ENCODE measurements around the gene SLC26A1.

SLC26A1 gene

DNA sequence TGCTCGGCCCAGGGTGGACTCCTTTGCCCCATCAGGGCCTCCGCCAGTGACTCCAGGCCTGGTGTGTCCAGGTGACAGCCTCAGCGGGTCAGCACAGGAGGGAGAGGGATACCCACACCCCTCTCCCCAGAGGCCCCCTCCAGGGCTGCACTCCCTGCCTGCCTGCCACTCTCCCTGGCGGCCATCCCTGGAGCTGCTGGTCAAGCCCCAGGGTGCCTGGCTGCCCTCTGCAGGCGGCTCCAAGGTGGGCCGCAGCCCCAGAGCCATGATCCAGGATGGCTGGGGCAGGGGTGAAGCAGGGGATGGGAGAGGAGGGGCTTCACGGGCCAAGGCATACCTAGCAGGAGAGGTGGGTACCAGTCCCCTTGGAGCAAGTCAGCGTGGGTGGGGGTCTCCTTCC lies 22.0 kb upstream of the SLC26A1 start:
- no peak overlapping the region for H3K27ac ChIP-seq
- DNase-seq (ENCODE audit: low read depth, low spot score), result no peak

DNA sequence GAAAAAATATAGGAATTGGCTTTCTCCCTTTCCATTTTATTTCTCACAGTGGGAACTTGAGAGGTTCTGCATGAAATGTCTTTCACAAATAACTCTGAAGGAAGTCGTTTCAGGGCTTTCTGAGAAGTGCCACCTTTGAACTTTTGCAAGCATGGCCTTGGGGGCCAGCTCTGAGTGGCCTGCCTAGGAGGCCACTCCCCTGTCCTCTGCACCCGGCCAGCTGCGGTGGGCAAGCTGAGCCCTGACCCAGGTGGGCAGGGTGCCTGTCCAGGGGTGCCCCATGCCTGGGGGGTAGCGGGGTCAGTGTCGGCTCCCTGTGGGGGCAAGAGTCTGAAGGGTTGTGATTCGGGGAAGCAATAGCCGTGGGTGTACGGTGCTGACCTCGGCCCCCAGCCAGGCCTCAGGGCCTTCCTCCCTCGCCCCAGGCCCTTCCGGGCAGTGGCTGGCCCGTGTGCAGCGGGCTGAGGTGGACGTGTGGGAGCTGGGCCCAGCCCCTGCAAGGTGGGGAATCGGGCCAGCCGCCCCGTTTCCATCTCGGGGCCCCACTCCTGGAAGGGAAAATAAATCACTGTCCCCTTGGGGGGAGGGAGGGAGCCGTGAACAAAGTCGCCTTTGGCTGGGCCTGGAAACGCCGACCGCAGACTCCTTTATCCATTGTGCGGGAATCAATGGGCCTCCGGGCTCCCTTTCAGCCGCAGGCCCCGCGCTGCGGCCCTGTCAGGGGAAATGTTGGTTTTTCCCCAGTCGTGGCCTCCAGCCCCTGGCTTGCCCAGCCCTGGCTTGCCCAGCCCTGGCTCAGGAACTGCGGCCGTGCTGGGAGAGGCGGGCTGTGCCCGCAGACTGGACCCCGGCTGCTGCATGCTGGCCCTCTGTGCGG lies 21.3 kb upstream of the SLC26A1 start:
- H3K27ac ChIP-seq, result no peak overlapping the region
- no peak for DNase-seq (ENCODE audit: low read depth, low spot score)

DNA sequence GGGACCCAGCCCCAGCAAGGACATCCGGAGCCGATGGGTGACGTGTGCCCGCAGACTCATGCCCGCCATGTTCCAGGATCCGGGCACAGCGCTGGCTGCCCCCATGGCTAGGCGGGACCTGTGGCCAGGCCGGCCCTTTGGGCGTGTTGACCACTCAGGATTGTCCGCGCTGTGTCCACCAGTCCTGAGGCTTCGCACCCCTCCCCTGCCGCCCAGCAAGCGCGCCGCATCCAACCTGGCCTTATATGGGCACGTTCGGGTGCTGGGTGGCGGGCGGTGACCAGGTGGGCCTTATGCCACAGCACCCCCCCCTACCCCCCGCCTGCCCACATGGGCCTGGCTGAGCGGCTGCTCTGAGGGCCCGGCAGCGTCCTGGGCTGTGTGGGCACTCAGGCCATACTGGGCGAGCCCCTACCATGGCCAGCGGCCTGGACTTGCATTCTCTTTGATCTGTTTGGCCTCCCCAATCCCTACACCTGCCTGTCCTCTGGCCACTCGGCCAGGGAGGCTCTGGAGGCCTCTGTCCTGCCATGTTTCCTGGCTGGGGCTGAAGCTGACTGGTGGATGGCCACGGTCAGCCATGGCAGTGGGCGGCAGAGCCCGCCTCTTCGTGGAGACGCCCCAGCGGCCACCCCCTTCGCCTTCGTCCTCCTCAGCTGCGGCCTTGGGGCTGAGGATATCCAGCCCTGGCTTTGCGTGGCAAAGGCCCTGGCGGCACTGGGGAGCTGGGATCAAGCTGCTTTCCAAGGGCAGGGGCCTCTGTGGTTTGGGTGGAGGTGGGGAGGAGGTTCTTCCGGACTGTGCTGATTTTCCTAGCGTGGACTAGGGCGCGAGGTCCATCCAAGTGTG lies 20.2 kb upstream of the SLC26A1 start:
- DNase-seq (ENCODE audit: low read depth, low spot score), result no peak
- no peak overlapping the region for H3K27ac ChIP-seq

DNA sequence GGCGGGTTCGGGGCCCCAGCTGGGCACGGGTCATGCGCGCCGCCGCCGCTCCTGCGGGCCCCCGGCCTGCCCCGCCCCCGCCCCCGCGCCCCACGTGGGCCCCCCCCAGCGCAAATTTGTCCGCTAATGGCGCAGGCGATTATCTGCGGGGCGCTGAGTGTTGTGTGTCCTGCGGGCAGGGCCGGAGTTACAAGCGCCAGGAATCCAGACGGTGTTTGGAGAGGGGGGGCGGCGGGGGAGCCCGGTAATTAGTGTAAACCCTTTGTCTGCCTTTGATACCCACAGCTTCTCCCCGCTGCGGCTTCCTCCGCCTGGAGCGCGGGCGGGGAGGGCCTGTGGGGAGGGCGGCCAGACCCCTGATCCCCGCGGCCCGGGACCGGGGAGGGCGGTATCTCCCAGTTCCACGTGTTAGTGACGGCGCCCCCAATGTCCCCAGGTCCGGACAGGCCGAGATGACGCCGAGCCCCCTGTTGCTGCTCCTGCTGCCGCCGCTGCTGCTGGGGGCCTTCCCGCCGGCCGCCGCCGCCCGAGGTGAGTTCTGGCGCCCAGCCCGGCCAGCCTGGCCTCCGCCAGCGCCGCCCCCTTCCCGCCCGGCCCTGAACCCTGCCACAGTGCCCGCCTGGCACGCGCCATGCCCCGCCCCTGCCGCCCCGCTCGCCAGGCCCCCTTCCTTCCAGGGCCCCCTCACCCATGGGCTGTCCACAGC lies 19.0 kb upstream of the SLC26A1 start:
- H3K27ac ChIP-seq, result peak overlapping the region; percentile 95
- no peak for DNase-seq (ENCODE audit: low read depth, low spot score)

DNA sequence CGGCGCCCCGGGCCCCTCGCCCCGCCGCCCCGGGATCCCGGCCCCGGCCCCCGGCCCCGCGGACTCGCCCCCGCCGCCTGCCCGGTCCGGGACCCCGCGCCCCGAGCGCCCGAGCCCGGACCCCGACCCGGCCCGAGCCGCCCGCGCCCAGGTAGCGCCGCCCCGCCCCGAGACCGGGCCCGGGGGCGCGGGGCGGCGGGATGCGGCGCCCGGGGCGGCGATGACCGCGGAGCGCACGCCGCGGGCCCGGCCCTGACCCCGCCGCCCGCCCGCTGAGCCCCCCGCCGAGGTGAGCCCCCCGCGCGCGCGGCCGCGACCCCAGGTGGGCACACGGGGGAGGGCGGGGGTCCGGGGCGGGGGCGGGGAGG lies 18.4 kb upstream of the SLC26A1 start:
- peak overlapping the region; percentile 95 for H3K27ac ChIP-seq
- DNase-seq (ENCODE audit: low read depth, low spot score), result no peak

DNA sequence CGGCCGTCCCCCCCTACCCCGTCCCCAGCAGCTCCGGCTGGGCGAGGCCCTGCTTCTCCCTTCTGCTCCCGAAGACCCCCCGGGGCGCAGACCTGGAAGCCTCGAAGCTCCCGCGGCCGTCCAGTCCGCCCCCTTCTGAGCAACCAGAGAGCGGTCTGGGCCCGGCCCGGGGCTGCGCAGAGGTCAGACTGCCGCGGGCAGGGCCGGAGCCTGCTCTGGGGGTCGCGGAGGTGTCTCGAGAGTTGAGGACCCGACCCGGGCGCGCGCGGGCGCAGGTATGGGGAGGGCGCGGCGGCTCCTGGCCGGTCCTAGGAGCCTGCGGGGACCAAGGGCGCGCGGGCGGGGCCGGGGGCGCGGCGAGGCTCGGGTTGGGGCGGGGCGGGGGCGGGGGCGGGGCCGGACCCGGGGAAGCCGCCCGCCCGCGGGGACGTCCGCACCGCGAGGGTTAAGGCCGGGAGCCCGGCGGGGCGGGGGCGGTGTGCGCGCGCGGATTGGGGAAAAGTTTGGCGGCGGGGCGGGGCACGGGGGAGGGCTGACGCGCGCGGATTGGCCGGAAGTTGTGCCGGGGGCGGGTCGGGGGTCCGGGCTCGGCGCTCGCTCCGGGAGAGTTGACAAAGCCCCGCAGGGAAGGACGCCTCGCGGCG lies 17.9 kb upstream of the SLC26A1 start, which contains the start of gene FGFRL1:
Gene FGFRL1, plus strand, starts transcription at position 605 of the 644 bp plus-strand sequence. CDS start 860 bp downstream, outside the sequence.
- DNase-seq (ENCODE audit: low read depth, low spot score), result peak; percentile 34
- peak within 1 kb of the TSS; percentile 95 for H3K27ac ChIP-seq

DNA sequence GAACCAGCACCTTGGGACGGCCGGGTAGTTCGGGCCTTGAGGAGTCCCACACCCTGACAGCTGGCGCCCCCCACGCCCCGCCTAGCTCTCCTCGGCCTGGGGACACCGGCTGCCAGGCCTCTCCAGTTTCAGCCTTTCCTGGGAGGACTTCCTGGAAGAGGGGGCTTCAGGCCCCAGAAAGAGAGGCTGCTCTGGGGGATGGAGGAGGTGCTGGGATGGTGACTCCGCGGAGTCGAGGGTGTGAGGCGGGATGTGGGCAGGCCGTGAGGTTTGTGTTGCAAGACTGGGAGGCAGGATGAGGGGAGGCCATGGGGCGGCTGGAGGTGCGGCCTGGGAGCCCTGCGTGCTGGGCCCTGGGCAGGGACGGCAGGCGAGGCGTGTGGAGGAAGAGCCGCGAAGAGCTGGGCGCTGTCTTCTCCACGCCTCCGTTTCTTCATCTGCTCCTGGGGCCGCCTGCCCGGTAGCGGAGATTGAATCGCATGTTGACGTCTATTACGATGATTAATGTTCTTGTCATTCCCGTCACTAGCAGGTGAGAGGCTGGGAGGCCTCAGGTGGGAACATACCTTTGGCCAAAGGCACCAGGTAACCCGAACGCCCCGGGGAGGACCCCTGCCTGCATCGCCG lies 17.3 kb upstream of the SLC26A1 start:
- peak; percentile 87 for DNase-seq (ENCODE audit: low read depth, low spot score)
- H3K27ac ChIP-seq, result peak overlapping the region; percentile 95

DNA sequence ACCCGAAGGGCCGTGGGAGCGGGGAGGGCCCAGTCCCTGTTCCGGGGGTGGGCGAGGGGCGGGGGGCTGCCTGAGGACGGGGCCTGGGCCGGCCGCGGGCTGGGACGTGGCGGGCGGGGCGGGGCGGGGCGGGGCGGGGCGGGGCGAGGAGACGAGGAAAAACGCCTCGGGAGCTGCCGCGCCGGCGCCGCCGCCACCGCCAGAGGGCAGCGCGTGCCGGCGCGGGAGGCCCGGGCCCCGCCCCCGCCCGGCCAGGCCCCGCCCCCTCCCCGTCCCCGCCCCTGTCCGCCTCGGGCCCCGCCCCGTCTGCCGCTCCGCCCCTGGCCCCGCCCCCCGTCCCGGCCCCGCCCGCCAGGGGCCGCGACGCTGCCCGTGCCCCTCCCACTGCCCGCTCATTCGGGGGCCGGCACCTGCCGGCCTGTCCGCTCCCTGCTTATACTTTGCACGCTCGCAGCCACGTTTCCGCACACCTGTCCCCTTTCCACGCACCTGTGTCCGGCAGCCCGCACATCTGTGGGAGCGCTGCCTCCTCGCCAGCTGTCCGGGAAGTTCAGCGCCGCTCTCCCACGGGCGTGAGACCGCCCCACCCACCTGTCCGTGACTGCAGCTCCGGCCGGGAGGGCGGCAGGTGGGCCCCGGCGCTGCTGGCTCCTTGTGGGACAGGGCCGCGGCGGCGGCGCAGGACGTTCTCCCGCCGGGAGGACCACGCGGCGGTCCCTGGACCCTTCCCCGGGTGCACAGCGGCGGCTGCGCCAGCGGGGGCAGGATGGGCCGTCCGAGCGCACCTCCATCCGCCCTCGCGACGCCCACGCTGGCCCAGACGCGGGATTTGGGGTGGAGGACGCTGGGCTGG lies 16.6 kb upstream of the SLC26A1 start:
- DNase-seq (ENCODE audit: low read depth, low spot score), result no peak
- peak overlapping the region; percentile 95 for H3K27ac ChIP-seq

DNA sequence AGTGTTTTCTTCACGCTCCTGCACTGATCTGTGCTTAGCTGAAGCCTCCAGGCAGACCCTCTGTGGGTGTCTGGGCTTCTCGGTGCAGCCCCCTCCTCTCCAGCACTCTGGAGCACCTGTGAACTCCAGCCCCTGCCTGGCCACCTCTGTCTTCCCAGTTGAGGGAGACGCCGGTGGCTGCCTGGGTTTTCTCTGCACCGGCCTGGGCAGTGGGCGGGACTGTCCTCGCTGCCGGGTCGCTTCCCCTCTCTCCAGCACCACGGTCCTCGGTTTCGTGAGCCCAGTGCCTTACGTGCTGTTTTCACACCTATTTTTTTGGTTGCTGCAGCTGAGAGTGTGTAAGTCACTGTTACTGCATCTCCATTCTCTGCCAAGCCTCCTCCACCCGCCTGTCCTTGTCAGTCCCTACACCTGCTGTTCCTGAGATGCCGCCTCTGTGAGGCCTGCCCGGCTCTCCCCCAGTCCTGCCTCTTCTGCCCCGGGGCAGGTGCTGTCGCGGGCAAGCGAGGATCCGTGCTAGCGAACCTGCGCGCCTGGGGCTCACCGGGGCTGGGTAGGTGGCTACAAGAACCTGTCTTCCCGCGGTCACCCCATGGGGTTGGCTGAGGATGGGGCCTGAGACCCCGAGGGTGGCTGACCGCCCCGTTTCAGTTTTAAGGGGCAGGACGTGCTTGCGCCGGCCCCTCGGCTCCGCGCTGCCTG lies 15.8 kb upstream of the SLC26A1 start:
- no peak overlapping the region for H3K27ac ChIP-seq
- DNase-seq (ENCODE audit: low read depth, low spot score), result no peak

DNA sequence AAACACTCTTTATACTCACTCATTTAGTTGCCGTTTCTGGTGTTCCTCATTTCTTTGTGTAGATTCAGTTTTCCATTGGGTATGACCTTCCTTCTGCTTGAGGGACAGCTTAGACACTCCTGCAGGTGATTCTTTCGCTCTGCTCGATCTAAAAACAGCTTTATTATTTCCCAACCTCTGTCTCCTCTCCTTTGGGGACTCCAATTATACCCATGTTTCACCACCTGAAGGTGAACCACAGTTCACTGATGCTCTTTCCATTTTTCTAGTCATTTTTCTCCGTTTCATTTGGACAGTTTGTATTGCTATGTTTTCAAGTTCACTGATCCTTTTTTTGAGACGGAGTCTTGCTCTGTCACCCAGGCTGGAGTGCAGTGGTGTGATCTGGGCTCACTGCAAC lies 13.7 kb upstream of the SLC26A1 start:
- DNase-seq (ENCODE audit: low read depth, low spot score), result no peak

DNA sequence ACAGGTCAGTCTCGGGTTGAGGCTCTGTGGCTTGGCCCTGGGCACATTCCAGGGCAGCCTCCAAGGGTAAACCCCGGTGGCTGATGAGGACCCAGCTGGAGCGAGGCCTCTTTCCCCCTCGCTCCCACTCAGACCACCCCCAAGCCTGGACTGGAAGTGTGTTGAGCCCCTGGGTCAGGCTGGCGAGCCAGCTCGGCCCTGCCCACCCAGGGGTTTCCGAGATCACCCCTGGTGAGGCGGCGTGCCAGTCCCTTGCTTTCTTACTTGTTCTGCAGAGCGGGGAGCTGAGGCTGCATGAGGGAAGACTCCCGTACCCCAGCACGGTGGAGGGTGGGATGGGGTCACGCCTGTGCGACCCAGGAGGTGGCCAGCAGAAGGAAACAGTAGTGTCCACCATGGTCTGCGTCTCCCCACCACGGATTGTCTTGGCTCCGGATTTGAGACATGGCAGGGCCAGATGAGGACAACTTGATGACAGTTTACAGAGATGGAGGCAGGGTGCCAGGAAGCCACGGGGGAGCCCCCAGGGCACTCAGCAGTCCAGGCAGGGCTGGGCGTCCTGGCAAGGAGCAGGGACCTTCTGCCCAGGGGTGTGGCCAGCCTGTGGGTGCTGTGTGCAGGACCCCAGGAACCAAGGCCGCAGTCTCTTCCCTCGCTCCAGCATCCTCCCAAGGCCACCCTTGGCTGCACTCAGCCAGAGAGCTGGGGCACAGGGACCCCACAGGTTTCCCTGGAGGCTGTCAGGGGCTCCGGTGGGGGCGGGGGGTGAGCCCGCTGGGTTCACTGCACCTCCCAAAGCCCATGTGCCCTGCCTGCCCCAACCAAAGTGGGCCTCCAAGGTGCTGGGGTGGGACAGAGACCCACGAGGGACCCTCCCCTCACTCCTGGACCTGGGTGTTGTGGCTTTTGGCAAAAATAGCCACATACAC lies 11.6 kb upstream of the SLC26A1 start:
- DNase-seq (ENCODE audit: low read depth, low spot score), result no peak
- H3K27ac ChIP-seq, result no peak overlapping the region

More for the DNA sequence above, 13.7 kb upstream of the SLC26A1 start:
- H3K27ac ChIP-seq, result peak overlapping the region; percentile 24

DNA sequence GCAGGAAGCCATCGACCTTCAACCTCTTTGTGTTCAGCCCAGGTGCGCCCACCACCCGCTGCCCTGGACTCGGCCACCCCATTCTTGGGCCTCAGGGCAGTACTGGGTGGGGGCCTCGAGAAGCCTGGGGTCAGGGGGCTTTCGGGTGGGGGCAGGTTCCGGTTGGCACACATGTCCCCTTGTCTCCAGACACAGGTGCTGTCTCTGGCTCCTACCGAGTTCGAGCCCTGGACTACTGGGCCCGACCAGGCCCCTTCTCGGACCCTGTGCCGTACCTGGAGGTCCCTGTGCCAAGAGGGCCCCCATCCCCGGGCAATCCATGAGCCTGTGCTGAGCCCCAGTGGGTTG lies 10.8 kb upstream of the SLC26A1 start:
- DNase-seq (ENCODE audit: low read depth, low spot score), result no peak
- H3K27ac ChIP-seq, result no peak overlapping the region

DNA sequence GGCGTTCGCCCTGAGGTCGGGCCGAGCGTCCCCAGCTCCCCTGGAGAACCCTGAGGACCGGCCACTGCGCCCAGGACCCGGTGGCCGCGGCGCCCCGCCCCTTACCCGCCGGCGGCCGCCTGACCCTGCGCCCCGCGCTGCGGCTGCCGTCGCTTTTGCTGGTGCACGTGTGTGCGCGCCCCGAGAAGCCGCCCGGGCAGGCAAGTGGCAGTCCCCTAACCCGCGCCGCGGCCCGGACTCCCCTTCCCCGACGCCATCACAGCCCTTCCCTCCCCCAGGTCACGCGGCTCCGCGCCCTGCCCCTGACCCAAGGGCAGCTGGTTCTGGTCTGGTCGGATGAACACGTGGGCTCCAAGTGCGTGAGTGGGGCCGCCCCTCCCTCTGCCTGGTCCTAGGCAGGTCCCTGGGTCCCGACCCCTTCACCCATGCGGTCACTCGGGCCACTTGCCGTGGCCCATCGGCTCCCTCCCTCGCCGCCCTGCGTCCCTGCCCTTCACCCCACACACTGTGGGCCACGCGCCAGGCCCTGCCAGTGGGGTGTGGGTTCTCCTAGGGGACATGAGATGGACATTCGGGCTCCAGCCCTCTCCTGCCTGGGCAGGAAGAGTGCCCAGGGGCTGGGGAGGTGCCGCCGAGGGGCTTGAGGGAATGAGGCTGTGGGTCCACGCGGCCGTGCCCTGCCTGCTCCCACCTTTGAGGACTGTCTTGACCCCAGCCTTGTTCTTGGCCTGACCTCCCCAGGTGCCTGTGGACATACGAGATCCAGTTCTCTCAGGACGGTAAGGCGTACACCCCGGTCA lies 10.3 kb upstream of the SLC26A1 start:
- H3K27ac ChIP-seq, result no peak overlapping the region
- DNase-seq (ENCODE audit: low read depth, low spot score), result no peak

DNA sequence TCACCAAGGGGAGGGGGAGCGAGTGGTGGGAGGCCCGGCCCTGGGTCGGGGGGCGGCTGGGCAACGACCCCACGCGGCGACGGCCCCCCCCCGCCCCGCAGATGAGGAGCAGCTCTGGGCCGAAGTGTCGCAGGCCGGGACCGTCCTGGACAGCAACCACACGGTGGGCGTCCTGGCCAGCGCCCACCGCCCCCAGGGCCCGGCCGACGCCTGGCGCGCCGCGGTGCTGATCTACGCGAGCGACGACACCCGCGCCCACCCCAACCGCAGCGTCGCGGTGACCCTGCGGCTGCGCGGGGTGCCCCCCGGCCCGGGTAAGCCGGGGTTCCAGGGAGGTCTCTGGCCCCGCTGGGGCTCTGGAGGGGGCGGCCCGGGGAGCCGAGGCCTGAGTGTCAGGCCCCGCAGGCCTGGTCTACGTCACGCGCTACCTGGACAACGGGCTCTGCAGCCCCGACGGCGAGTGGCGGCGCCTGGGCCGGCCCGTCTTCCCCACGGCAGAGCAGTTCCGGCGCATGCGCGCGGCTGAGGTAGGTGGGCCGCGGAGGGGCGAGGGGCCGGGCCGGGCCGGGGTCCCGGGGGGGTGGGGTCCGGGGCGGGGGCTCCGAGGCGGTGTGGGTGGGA lies 9.5 kb upstream of the SLC26A1 start:
- DNase-seq (ENCODE audit: low read depth, low spot score), result no peak
- H3K27ac ChIP-seq, result no peak overlapping the region

DNA sequence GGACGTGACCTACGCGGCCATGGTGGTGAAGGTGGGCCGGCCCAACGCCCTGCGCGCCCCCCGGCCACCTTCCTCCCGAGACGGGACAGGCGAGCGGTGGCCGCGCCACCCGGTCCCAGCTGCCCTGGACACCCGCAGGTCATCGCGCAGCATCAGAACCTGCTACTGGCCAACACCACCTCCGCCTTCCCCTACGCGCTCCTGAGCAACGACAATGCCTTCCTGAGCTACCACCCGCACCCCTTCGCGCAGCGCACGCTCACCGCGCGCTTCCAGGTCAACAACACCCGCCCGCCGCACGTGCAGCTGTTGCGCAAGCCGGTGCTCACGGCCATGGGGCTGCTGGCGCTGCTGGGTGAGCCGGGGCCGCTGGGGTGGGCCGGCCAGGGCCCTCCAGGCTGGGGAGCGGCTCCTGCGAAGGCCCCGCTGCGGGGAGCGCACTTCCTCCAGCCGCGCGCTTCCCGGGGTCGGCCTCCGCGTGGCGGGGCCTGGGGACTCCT lies 9.0 kb upstream of the SLC26A1 start:
- H3K27ac ChIP-seq, result no peak overlapping the region
- DNase-seq (ENCODE audit: low read depth, low spot score), result no peak
